HepG2 (cell line): ENCODE results near the gene TMEM223. TPM values are rescaled to one million over a fixed set of nuclear protein-coding genes. Genes with fewer than 3 reads are reported as not detected.
"Not testable (repeated sequence)": the region's sequence is repeated elsewhere in the genome, so short reads cannot be mapped to it uniquely, and the experiment has no call there.

Experiments used
- ATAC-seq: fragments of 200-7000 bp; cut with Tn5 transposase; 3 replicates; pipeline ENCODE4 v1.9.1; 2020; ENCODE audit warnings: mild to moderate bottlenecking, moderate library complexity
- BruUV-seq: library from RNA; stranded (reverse); fragments of 400-500 nt; replicated peaks from 2 replicates; lab custom pipeline; 2021; lab: Mats Ljungman, UMichigan
- CTCF ChIA-PET: fragments of 300-600 bp; formaldehyde crosslinking; extraction: SDS; loops from one replicate; lab custom pipeline; 2021; ENCODE audit warnings: low total read pairs, inconsistent platforms, low intra/inter-chr PET ratio; lab: Yijun Ruan, JAX
- POLR2A ChIA-PET: fragments of 350-600 bp; sonication (Branson Sonifier 250); formaldehyde crosslinking; loops from one replicate; lab custom pipeline; 2020; ENCODE audit warnings: antibody characterized with exemption, inconsistent platforms; lab: Yijun Ruan, JAX
- DNase-seq: peaks from one replicate; pipeline ENCODE4 v3.0.0-alpha.2; 2015; ENCODE audit warnings: low spot score
- FAIRE-seq: peaks from 3 replicates; lab custom pipeline; 2011; peaks lifted over from hg19 to GRCh38; lab: Jason Lieb, UNC
- H2AFZ ChIP-seq: one replicate; pipeline ENCODE4 v1.6.1; 2011; ENCODE audit warnings: low read length, inconsistent platforms
- H3K27ac ChIP-seq: fragments of 300-600 bp; 3 replicates; pipeline ENCODE4 v1.8.0; 2011; ENCODE audit warnings: mixed run types, mild to moderate bottlenecking, mixed read lengths, low read length, inconsistent platforms; ENCODE audit not compliant: insufficient read depth; ENCODE audit errors: extremely low read length
- H3K27me3 ChIP-seq, 2 experiments: fragments of 200-600 bp in 1 of 2; 2 replicates in 1 of 2; 3 replicates in 1 of 2; pipeline versions ENCODE4 v1.6.0 to v1.8.0; 2011; ENCODE audit warnings: low read length in 2 of 2, mild to moderate bottlenecking in 2 of 2, moderate library complexity in 2 of 2, inconsistent platforms in 1 of 2; ENCODE audit not compliant: insufficient read depth in 2 of 2, control insufficient read depth in 1 of 2
- H3K36me3 ChIP-seq, 2 experiments: fragments of 200-600 bp in 1 of 2; replicated peaks in 1 of 2; 2 replicates in 1 of 2; 3 replicates in 1 of 2; pipeline versions ENCODE4 v1.5.1 to v1.8.0; 2011; ENCODE audit warnings: low read length in 2 of 2, inconsistent platforms in 1 of 2; ENCODE audit not compliant: insufficient read depth in 2 of 2, control insufficient read depth in 1 of 2
- H3K4me1 ChIP-seq: 2 replicates; pipeline ENCODE4 v1.5.1; 2012; ENCODE audit warnings: low read length, inconsistent platforms; ENCODE audit not compliant: insufficient read depth
- H3K4me2 ChIP-seq: 2 replicates; pipeline ENCODE4 v1.6.0; 2011; ENCODE audit warnings: low read depth, low read length, inconsistent platforms
- H3K4me3 ChIP-seq, 3 experiments: fragments of 200-600 bp in 1 of 3; sonication (generic), shearing (Covaris generic) in 1 of 3; replicated peaks in 1 of 3; 2 replicates each; pipeline ENCODE4 v1.5.1; 2011 to 2016; ENCODE audit warnings: low read length in 3 of 3, inconsistent platforms in 2 of 3, low read depth in 2 of 3, mild to moderate bottlenecking in 2 of 3, control low read depth in 1 of 3, mixed read lengths in 1 of 3; ENCODE audit not compliant: insufficient read depth in 1 of 3
- H3K79me2 ChIP-seq: one replicate; pipeline ENCODE4 v1.6.1; 2011; ENCODE audit warnings: low read length, inconsistent platforms; ENCODE audit not compliant: insufficient read depth
- H3K9ac ChIP-seq: 2 replicates; pipeline ENCODE4 v1.6.0; 2011; ENCODE audit warnings: mild to moderate bottlenecking, low read depth, low read length, inconsistent platforms; ENCODE audit not compliant: insufficient read depth
- H3K9me3 ChIP-seq: 2 replicates; pipeline ENCODE4 v1.5.1; 2012; ENCODE audit warnings: mild to moderate bottlenecking, low read length
- H4K20me1 ChIP-seq: 2 replicates; pipeline ENCODE4 v1.6.0; 2011; ENCODE audit warnings: inconsistent platforms, mild to moderate bottlenecking, low read length, moderate library complexity; ENCODE audit not compliant: insufficient read depth
- KDM4B ChIP-seq: sonication (generic); formaldehyde crosslinking; IDR thresholded peaks from 2 replicates; pipeline ENCODE4 v1.4.0; 2020; ENCODE audit warnings: missing genetic modification reagents
- MIER2 ChIP-seq: IDR thresholded peaks from 2 replicates; pipeline ENCODE4 v1.6.1; 2016; ENCODE audit warnings: missing biosample characterization, missing genetic modification reagents
- RAD51 ChIP-seq: fragments of 450-650 bp; IDR thresholded peaks from 2 replicates; pipeline ENCODE4 v1.6.1; 2016; ENCODE audit warnings: borderline replicate concordance
- THAP8 ChIP-seq: sonication (generic); formaldehyde crosslinking; IDR thresholded peaks from 2 replicates; pipeline ENCODE4 v1.5.1; 2020; ENCODE audit warnings: missing genetic modification reagents, mild to moderate bottlenecking, borderline replicate concordance
- ZNF124 ChIP-seq: sonication (generic); formaldehyde crosslinking; IDR thresholded peaks from 2 replicates; pipeline ENCODE4 v1.4.0; 2020; ENCODE audit warnings: missing genetic modification reagents
- ZNF629 ChIP-seq: sonication (generic); formaldehyde crosslinking; conservative IDR thresholded peaks from 2 replicates; pipeline ENCODE4 v1.5.0; 2020; ENCODE audit warnings: missing genetic modification reagents
- ZNF670 ChIP-seq: sonication (generic); formaldehyde crosslinking; IDR thresholded peaks from 2 replicates; pipeline ENCODE4 v1.8.0; 2022; ENCODE audit warnings: mild to moderate bottlenecking, missing genetic modification reagents, borderline replicate concordance
- ZNF83 ChIP-seq: sonication (generic); formaldehyde crosslinking; IDR thresholded peaks from 2 replicates; pipeline ENCODE4 v1.4.0; 2020; ENCODE audit warnings: missing genetic modification reagents, mild to moderate bottlenecking, borderline replicate concordance
- WGBS: methylation state at CpG from one replicate; pipeline ENCODE4 v1.1.6; 2017; ENCODE audit warnings: low lambda C conversion rate; 5-methylcytosine and 5-hydroxymethylcytosine counted together
- in situ Hi-C: cut with HindIII; loops from 2 replicates; pipeline ENCODE4 v1.10.0; 2017; ENCODE audit warnings: low pct_unique_long_range_greater_than_20kb; ENCODE audit not compliant: extremely low pct_ligation_motif_present
- intact Hi-C: fragments of 100-400 bp; cut with micrococcal nuclease; formaldehyde crosslinking; loops from one replicate; pipeline ENCODE4 v1.10.0; 2022; ENCODE audit not compliant: unreplicated experiment
- polyA plus RNA-seq, 8 experiments: library from polyadenylated mRNA; depleted of rRNA in 3 of 8; stranded (reverse) in 7 of 8; unstranded in 1 of 8; fragments of >200 nt; fragmentation: Illumina TruSeq in 4 of 8; extraction: Trizol in 4 of 8; gene quantifications; 2 replicates each; pipeline versions ENCODE4 v1.2.1 to v1.2.3, GENCODE V29; 2011 to 2016; ENCODE audit warnings: low read depth in 4 of 8, missing spikeins in 1 of 8, mixed read lengths in 1 of 8; ENCODE audit not compliant: insufficient read depth in 1 of 8
- total RNA-seq, 5 experiments: library from RNA; depleted of rRNA; stranded (reverse); fragments of >200 nt; fragmentation: Illumina TruSeq; extraction: Trizol; gene quantifications; 2 replicates each; pipeline ENCODE4 v1.2.3, GENCODE V29; 2016; ENCODE audit warnings: low read depth in 1 of 5
- TF ChIP-seq, protein P1 (sequence below): sonication (generic); formaldehyde crosslinking; IDR thresholded peaks from 2 replicates; pipeline ENCODE4 v1.4.0; 2020; ENCODE audit warnings: missing genetic modification reagents, borderline replicate concordance

Gene TMEM223
- total and polyA plus RNA-seq, 2 of the 13 experiments (the other 11 are each of a cell fraction or from before 2014, with no cell fraction given) = 19.5 to 24.9 TPM

DNA sequence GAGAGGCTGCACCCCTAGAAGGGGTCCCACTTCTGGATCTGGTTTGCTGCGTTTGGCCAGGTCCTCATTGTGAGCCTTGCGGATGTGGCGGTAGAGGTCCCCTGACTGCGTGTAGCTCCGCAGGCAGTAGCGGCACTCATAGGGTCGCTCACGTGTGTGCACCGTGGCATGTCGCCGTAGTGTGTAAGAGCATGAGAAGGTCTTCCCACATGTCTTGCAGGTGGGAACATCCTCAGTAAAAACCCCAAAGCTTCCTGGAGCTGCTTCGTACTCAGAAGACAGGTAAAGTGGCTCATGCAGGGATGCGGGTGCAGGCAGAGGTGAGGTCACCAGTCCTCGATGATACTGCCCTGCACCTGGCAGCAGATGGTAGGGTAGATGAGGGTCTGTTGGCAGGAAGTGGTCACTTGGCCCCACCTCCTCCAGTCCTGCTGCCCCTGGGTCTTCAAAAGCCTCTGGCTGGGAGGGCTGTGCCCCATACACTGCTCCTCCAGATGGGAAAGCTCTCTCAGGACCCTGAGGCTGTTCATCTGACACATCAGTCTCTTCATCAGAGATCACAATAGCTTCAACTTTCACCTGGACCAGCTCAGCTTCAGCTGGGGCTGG lies 39.5 kb downstream of the TMEM223 start:
- no peaks in the 10 kb centered on the region for H3K27me3 ChIP-seq
- H2AFZ ChIP-seq = no peak overlapping the region
- no peaks in the 10 kb centered on the region for H4K20me1 ChIP-seq
- H3K4me3 ChIP-seq = no peak overlapping the region
- FAIRE-seq = no peak
- no peak for TF ChIP-seq RAD51
- no peak for TF ChIP-seq ZNF629 (CRISPR knock-in tag)
- TF ChIP-seq ZNF124 (CRISPR knock-in tag) = no peak
- no peak for TF ChIP-seq MIER2
- TF ChIP-seq ZNF670 (CRISPR knock-in tag) = no peak
- TF ChIP-seq THAP8 (CRISPR knock-in tag) = no peak
- TF ChIP-seq, protein P1, sequence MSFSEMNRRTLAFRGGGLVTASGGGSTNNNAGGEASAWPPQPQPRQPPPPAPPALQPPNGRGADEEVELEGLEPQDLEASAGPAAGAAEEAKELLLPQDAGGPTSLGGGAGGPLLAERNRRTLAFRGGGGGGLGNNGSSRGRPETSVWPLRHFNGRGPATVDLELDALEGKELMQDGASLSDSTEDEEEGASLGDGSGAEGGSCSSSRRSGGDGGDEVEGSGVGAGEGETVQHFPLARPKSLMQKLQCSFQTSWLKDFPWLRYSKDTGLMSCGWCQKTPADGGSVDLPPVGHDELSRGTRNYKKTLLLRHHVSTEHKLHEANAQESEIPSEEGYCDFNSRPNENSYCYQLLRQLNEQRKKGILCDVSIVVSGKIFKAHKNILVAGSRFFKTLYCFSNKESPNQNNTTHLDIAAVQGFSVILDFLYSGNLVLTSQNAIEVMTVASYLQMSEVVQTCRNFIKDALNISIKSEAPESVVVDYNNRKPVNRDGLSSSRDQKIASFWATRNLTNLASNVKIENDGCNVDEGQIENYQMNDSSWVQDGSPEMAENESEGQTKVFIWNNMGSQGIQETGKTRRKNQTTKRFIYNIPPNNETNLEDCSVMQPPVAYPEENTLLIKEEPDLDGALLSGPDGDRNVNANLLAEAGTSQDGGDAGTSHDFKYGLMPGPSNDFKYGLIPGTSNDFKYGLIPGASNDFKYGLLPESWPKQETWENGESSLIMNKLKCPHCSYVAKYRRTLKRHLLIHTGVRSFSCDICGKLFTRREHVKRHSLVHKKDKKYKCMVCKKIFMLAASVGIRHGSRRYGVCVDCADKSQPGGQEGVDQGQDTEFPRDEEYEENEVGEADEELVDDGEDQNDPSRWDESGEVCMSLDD (CRISPR knock-in tag) = no peak
- no peak for TF ChIP-seq ZNF83 (CRISPR knock-in tag)
- no peak for TF ChIP-seq KDM4B (CRISPR knock-in tag)
- intact Hi-C loops (no loop called here), in situ Hi-C loops (no loop called here)
- no peak overlapping the region for H3K4me2 ChIP-seq
- H3K4me1 ChIP-seq = peaks cover 24% of the 10 kb centered on the region
- no peak for ATAC-seq
- WGBS = 96% methylated on average over 11 of the region's 14 CpGs
- no peak overlapping the region for H3K27ac ChIP-seq
- no peaks in the 10 kb centered on the region for H3K79me2 ChIP-seq
- no TSS peak for BruUV-seq
- peaks cover 6 to 8% of the 10 kb centered on the region in 2 experiments; a peak in 3 of 5 replicates for H3K36me3 ChIP-seq
- H3K9ac ChIP-seq = no peak overlapping the region
- H3K9me3 ChIP-seq = no peaks in the 10 kb centered on the region
- ChIA-PET POLR2A (interaction anchor here (0.6 to 4.4 kb wide), 2 partner anchors 23 to 80 kb away, joined by 3 to 129 read pairs; partner anchors contain the start of genes HNRNPUL2, STX5 and TTC9C), CTCF (no interaction called here)
- no peak for DNase-seq

DNA sequence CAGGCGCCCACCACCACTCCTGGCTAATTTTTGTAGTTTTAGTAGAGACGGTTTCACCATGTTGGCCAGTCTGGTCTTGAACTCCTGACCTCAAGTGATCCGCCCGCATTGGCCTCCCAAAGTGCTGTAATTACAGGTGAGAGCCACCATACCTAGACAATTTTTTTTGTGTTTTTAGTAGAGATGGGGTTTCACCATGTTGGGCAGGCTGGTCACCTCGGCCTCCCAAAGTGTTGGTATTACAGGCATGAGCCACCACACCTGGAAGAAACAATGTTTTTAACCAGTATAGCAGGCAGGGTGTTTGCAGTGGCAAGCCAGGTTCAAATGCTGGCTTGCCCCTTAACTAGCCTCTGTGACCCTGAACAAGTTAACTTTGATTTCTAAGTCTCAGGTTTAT lies 41.9 kb downstream of the TMEM223 start:
- FAIRE-seq, H2AFZ ChIP-seq, H4K20me1 ChIP-seq, DNase-seq, H3K79me2 ChIP-seq, intact Hi-C loops, ATAC-seq, H3K4me3 ChIP-seq, H3K27ac ChIP-seq, H3K36me3 ChIP-seq, BruUV-seq, H3K9me3 ChIP-seq, H3K4me2 ChIP-seq, CTCF ChIA-PET, in situ Hi-C loops, POLR2A ChIA-PET, H3K27me3 ChIP-seq, H3K9ac ChIP-seq: not testable (repeated sequence)
- peaks cover 15% of the 10 kb centered on the region for H3K4me1 ChIP-seq
- WGBS = 96% methylated on average over 5 of the region's 5 CpGs
